Astrocyte (in vitro differentiated cells and primary cell): ENCODE measurements around the gene DPF3. TPM values are rescaled to one million over a fixed set of nuclear protein-coding genes. Genes with fewer than 3 reads are reported as not detected.

ENCODE experiments used
- DNase-seq: peaks from one replicate; pipeline ENCODE4 v3.0.0-alpha.2; 2010; ENCODE audit warnings: low read depth
- FAIRE-seq: peaks from 2 replicates; lab custom pipeline; 2011; peaks lifted over from hg19 to GRCh38; lab: Jason Lieb, UNC
- H2AFZ ChIP-seq: 2 replicates; pipeline ENCODE4 v1.6.0; 2012; ENCODE audit warnings: low read depth, low read length, inconsistent platforms
- H3K27ac ChIP-seq: 2 replicates; pipeline ENCODE4 v1.5.1; 2011; ENCODE audit warnings: low read depth, low read length, inconsistent platforms
- H3K27me3 ChIP-seq: 2 replicates; pipeline ENCODE4 v1.6.0; 2011; ENCODE audit warnings: low read length, inconsistent platforms; ENCODE audit not compliant: insufficient read depth
- H3K36me3 ChIP-seq: 2 replicates; pipeline ENCODE4 v1.5.1; 2011; ENCODE audit warnings: low read length, inconsistent platforms; ENCODE audit not compliant: insufficient read depth
- H3K4me1 ChIP-seq: 2 replicates; pipeline ENCODE4 v1.5.1; 2011; ENCODE audit warnings: low read length, inconsistent platforms; ENCODE audit not compliant: insufficient read depth
- H3K4me2 ChIP-seq: 2 replicates; pipeline ENCODE4 v1.6.0; 2012; ENCODE audit warnings: low read length, inconsistent platforms
- H3K4me3 ChIP-seq: 2 replicates; pipeline ENCODE4 v1.5.1; 2011; ENCODE audit warnings: low read depth, mild to moderate bottlenecking, low read length, inconsistent platforms; ENCODE audit not compliant: insufficient read depth
- H3K79me2 ChIP-seq: 2 replicates; pipeline ENCODE4 v1.6.0; 2012; ENCODE audit warnings: mild to moderate bottlenecking, low read length, inconsistent platforms; ENCODE audit not compliant: insufficient read depth
- H3K9ac ChIP-seq: 2 replicates; pipeline ENCODE4 v1.6.0; 2012; ENCODE audit warnings: mild to moderate bottlenecking, low read length, inconsistent platforms
- H3K9me3 ChIP-seq: 2 replicates; pipeline ENCODE4 v1.5.1; 2012; ENCODE audit warnings: low read depth, mild to moderate bottlenecking, low read length, inconsistent platforms; ENCODE audit not compliant: insufficient read depth
- H4K20me1 ChIP-seq: 2 replicates; pipeline ENCODE4 v1.6.0; 2012; ENCODE audit warnings: low read length, inconsistent platforms; ENCODE audit not compliant: insufficient read depth
- H3K27ac Mint-ChIP-seq: one replicate; pipeline ENCODE4 v1.8.0; 2021; ENCODE audit warnings: mild to moderate bottlenecking, mixed read lengths; ENCODE audit not compliant: unreplicated experiment
- H3K27me3 Mint-ChIP-seq: one replicate; pipeline ENCODE4 v1.8.0; 2021; ENCODE audit warnings: low read depth, mixed read lengths; ENCODE audit not compliant: unreplicated experiment
- H3K36me3 Mint-ChIP-seq: one replicate; pipeline ENCODE4 v1.8.0; 2021; ENCODE audit warnings: low read depth, mixed read lengths; ENCODE audit not compliant: unreplicated experiment
- H3K4me1 Mint-ChIP-seq: one replicate; pipeline ENCODE4 v1.8.0; 2021; ENCODE audit warnings: low read depth, mixed read lengths; ENCODE audit not compliant: unreplicated experiment
- H3K4me3 Mint-ChIP-seq: one replicate; pipeline ENCODE4 v1.8.0; 2021; ENCODE audit warnings: mild to moderate bottlenecking, moderate library complexity, mixed read lengths; ENCODE audit not compliant: unreplicated experiment
- H3K9me3 Mint-ChIP-seq: one replicate; pipeline ENCODE4 v1.8.0; 2021; ENCODE audit warnings: mild to moderate bottlenecking, mixed read lengths; ENCODE audit not compliant: unreplicated experiment
- EZH2 ChIP-seq: IDR thresholded peaks from 2 replicates; pipeline ENCODE4 v1.6.1; 2012; ENCODE audit warnings: mild to moderate bottlenecking, low read length, inconsistent platforms; ENCODE audit not compliant: insufficient read depth
- total RNA-seq: library from RNA; stranded (reverse); gene quantifications from 2 replicates; pipeline ENCODE4 v1.2.1, GENCODE V29; 2021
- TF ChIP-seq, protein P1 (sequence below): IDR thresholded peaks from 2 replicates; pipeline ENCODE4 v1.5.1; 2011; ENCODE audit warnings: low read depth, mild to moderate bottlenecking, inconsistent platforms, low read length, moderate library complexity; ENCODE audit not compliant: insufficient read depth

The DPF3 gene
- total RNA-seq, 1 donor from 2014 or later, result 2.4 TPM

DNA sequence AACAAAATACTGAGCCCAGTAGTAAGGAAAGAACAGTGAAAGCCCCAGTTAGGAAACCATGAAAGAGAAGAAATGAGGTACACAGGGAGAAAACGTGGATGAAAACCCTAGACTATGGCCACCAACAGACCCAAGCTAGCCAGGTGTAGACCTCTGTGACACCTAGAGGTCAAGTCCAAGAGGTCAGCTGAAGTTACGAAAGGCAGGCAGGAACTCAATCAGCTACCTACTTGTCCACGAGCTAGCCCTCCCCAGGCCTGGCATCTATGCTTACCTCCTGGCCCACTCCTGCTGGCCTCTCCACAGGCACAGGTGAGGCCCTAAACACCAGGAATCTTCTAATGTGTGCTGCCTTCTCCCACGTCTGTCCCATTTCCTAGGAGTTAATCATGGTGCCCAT, 48.7 kb downstream of the DPF3 start:
- TF ChIP-seq, protein P1, sequence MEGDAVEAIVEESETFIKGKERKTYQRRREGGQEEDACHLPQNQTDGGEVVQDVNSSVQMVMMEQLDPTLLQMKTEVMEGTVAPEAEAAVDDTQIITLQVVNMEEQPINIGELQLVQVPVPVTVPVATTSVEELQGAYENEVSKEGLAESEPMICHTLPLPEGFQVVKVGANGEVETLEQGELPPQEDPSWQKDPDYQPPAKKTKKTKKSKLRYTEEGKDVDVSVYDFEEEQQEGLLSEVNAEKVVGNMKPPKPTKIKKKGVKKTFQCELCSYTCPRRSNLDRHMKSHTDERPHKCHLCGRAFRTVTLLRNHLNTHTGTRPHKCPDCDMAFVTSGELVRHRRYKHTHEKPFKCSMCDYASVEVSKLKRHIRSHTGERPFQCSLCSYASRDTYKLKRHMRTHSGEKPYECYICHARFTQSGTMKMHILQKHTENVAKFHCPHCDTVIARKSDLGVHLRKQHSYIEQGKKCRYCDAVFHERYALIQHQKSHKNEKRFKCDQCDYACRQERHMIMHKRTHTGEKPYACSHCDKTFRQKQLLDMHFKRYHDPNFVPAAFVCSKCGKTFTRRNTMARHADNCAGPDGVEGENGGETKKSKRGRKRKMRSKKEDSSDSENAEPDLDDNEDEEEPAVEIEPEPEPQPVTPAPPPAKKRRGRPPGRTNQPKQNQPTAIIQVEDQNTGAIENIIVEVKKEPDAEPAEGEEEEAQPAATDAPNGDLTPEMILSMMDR, result no peak
- no peak for TF ChIP-seq EZH2
- no peak overlapping the region for H3K4me3 Mint-ChIP-seq
- DNase-seq, result no peak
- H3K27me3 Mint-ChIP-seq, result no peaks in the 10 kb centered on the region
- Histone ChIP-seq H3K27ac (no peak overlapping the region), H3K4me2 (no peak overlapping the region), H3K27me3 (no peaks in the 10 kb centered on the region), H3K9ac (no peak overlapping the region), H3K9me3 (no peaks in the 10 kb centered on the region), H2AFZ (no peak overlapping the region), H3K4me1 (no peaks in the 10 kb centered on the region), H3K4me3 (no peak overlapping the region), H3K79me2 (peaks cover 64% of the 10 kb centered on the region), H4K20me1 (peaks cover 40% of the 10 kb centered on the region), H3K36me3 (no peaks in the 10 kb centered on the region)
- H3K9me3 Mint-ChIP-seq, result peaks cover 2% of the 10 kb centered on the region
- no peak overlapping the region for H3K27ac Mint-ChIP-seq
- H3K36me3 Mint-ChIP-seq, result peaks cover 3% of the 10 kb centered on the region
- H3K4me1 Mint-ChIP-seq, result peaks cover 2% of the 10 kb centered on the region
- no peak for FAIRE-seq

DNA sequence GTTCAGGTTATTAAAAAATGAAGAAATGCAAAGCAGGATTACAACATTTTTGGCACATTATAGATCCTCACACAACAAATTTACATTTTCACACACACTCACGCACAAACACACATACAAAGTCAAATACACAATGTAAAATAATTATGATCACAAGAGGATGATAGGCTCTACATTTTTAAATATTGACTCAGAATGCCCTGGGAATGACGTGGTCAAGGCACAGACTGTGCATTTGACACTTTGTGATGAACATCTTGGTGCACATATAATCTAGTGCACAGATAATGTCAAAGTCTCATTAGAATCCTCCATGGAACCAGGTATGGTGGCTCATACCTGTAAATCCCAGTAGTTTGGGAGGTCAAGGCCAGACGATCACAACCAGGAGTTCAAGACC, 49.4 kb downstream of the DPF3 start:
- Mint-ChIP-seq H3K27ac (no peak overlapping the region), H3K4me3 (no peak overlapping the region), H3K4me1 (peaks cover 2% of the 10 kb centered on the region), H3K27me3 (no peaks in the 10 kb centered on the region), H3K9me3 (peaks cover 2% of the 10 kb centered on the region), H3K36me3 (peaks cover 3% of the 10 kb centered on the region)
- no peaks in the 10 kb centered on the region for H3K4me1 ChIP-seq
- H3K79me2 ChIP-seq, result peaks cover 64% of the 10 kb centered on the region
- no peaks in the 10 kb centered on the region for H3K27me3 ChIP-seq
- TF ChIP-seq EZH2, result no peak
- TF ChIP-seq, protein P1, result no peak
- no peak for DNase-seq
- FAIRE-seq, result no peak
- no peaks in the 10 kb centered on the region for H3K36me3 ChIP-seq
- H3K27ac ChIP-seq, result no peak overlapping the region
- H3K9me3 ChIP-seq, result no peaks in the 10 kb centered on the region
- H3K4me3 ChIP-seq, result no peak overlapping the region
- peaks cover 41% of the 10 kb centered on the region for H4K20me1 ChIP-seq
- no peak overlapping the region for H2AFZ ChIP-seq
- no peak overlapping the region for H3K9ac ChIP-seq
- no peak overlapping the region for H3K4me2 ChIP-seq

DNA sequence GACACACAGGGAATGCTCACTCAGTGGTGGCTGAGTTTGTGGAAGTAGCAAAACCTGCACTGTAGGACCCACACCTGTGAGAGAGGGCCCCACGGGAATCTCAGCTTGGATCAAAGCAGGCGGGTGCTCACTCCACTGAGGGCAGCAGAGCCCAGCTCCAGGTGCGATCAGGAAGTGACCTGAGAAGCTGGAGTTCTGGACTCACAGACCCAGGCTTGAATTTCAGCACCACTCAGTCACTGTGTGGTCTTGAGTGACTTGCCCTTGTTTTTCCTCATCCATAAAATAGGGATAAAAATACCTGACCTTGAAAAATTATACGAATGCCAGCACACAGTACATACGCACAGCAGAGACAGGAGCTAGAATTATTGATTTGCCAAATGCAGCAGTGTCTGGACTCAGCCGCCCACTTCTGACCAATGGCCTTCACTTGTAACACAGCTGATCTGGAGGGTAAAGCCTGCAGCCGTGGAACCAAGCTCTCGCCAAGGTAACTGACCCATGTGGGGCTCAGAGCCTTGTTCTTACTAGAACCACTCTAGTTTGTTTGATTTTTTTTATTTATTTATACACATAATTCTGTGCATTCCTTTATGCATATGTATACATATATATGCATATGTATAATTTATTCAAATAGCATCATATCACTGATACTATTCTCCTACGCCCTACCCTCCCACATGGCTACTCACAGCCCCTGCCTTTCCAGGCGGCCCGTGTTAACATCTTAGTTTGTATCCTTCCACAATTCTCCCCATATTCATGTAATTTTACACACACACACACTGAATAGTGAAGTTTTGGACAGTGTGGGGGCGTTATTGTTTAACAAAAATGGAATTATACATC, 53.9 kb downstream of the DPF3 start:
- FAIRE-seq, result no peak
- Histone ChIP-seq H3K4me3 (no peak overlapping the region), H3K4me1 (peaks cover 2% of the 10 kb centered on the region), H3K4me2 (no peak overlapping the region), H3K27ac (no peak overlapping the region), H3K36me3 (no peaks in the 10 kb centered on the region), H3K9ac (no peak overlapping the region), H4K20me1 (peaks cover 35% of the 10 kb centered on the region), H3K27me3 (no peaks in the 10 kb centered on the region), H3K79me2 (peaks cover 59% of the 10 kb centered on the region), H2AFZ (no peak overlapping the region), H3K9me3 (no peaks in the 10 kb centered on the region)
- Mint-ChIP-seq H3K4me1 (no peaks in the 10 kb centered on the region), H3K36me3 (peaks cover 5% of the 10 kb centered on the region), H3K27me3 (peaks cover 3% of the 10 kb centered on the region), H3K9me3 (peaks cover 5% of the 10 kb centered on the region), H3K27ac (no peak overlapping the region), H3K4me3 (no peak overlapping the region)
- TF ChIP-seq EZH2, result no peak
- TF ChIP-seq, protein P1, result no peak
- no peak for DNase-seq
